ENCODE data around the gene P2RY12.

P2RY12 gene

DNA sequence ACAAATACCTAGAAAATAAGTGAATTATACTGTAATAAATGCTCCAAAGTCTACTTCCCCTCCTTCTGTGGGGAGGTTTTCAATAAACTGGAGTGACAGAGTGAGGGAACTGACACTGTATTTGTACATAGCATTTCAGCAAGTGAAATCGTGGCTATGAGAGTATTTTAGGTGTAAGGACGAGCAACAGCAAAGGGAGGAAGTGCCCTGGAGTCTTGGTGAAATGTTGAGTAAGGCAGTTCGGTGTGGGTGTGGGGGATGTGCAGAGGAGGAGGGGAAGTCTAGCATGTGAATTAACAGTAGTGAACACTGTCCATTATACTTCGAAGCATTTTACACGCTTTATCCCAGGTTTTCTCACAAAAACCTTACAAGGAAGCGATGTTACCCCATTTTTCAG, 37.1 kb downstream of the P2RY12 start:
- Mint-ChIP-seq H3K27ac (no peak overlapping the region), H3K27me3 (peaks cover 3% of the 10 kb centered on the region), H3K4me3 (no peak overlapping the region), H3K36me3 (no peaks in the 10 kb centered on the region), H3K4me1 (peaks cover 18% of the 10 kb centered on the region), H3K9me3 (no peaks in the 10 kb centered on the region)
- no peak for ATAC-seq (ENCODE audit: low read depth)
- no peak for DNase-seq (ENCODE audit: low spot score in 2 of 2)

DNA sequence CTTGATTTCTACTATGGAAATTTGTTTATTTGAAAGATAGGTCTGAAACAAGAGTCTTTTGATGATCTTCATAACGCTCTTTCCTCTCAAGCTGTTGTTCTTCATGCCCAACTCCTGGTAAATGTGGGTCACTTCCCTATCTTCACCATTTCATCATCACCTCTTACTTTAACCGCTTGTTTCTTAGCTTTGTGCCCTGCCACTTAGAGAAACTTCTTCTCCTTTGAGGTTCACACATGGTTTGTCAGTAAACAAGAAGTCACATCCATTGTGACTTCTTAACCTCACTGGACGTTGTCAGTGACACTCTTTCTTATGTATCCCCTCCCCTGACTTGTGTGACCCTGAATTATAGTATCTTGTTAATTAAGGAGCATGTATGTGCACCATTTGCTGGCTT, 38.3 kb downstream of the P2RY12 start:
- Mint-ChIP-seq H3K9me3 (no peaks in the 10 kb centered on the region), H3K36me3 (no peaks in the 10 kb centered on the region), H3K27me3 (peaks cover 3% of the 10 kb centered on the region), H3K4me1 (peaks cover 12% of the 10 kb centered on the region), H3K4me3 (peak overlapping the region; percentile 0), H3K27ac (no peak overlapping the region)
- DNase-seq (ENCODE audit: low spot score in 2 of 2) (no peak), ATAC-seq (ENCODE audit: low read depth) (no peak)

DNA sequence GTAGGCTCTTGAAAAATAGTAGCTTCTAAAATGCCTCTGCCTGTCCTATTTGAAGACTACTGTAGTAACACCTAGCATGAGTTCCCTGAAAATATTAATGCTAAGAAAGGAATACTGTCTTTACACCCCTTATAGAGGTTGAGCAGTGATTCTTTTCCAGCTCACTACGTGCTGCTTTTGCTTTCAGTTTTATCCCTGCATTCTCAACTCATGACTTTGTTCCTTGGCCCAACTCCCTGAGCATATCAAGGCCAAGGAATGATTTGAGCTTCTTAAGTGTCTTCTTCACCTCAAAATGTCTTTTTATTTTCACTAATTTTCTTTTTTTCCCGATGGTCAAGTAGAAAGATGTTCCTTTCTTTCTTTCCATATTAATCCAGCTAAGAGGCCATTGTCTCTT, 38.7 kb downstream of the P2RY12 start:
- no peak for DNase-seq (ENCODE audit: low spot score in 2 of 2)
- Mint-ChIP-seq H3K27ac (no peak overlapping the region), H3K4me3 (peak overlapping the region; percentile 0), H3K9me3 (no peaks in the 10 kb centered on the region), H3K4me1 (peaks cover 10% of the 10 kb centered on the region), H3K27me3 (peaks cover 3% of the 10 kb centered on the region), H3K36me3 (no peaks in the 10 kb centered on the region)
- ATAC-seq (ENCODE audit: low read depth) = no peak

DNA sequence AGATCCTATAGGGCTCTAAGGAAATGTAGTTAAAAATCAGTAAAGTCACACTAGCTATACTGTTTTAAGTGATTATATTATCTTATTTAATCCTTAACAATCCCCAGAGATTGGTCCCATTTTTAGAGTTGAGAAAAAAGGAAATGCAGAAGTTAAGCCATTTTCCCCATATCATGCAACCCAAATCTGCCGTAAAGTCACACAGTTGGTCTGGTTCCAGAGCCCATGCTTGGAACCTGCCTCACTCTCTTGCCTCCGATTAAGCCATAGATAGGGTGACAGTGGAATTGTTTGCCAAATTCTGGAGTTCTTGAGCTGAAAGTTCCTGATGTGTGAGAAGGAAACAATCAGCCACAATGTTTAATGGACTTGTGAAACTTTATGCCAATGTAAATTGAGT, 52.9 kb downstream of the P2RY12 start:
- ATAC-seq (ENCODE audit: low read depth) = no peak
- H3K4me3 Mint-ChIP-seq = no peak overlapping the region
- no peak overlapping the region for H3K27ac Mint-ChIP-seq
- peaks cover 9% of the 10 kb centered on the region for H3K4me1 Mint-ChIP-seq
- no peaks in the 10 kb centered on the region for H3K36me3 Mint-ChIP-seq
- peaks cover 2% of the 10 kb centered on the region for H3K27me3 Mint-ChIP-seq
- DNase-seq (ENCODE audit: low spot score in 2 of 2) = no peak
- H3K9me3 Mint-ChIP-seq = no peaks in the 10 kb centered on the region

DNA sequence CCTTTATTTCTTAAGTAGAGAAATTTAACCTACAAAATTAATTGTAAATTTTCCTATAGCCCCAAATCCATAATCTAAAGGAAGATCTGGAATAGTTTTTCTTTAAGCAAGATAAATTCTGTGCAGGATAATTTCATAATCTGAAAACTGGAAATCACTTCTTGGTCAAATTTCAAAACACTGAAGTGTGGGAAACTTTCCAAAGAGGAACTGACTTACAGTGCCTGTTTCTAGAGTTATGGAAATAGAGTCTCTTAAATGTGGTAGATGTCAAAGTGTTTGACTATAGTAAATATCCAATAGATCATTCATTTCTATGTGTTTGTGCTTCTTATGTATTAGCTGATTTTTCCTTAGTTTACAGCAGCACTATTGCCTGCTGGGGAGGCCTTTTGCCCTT, 53.7 kb downstream of the P2RY12 start:
- Mint-ChIP-seq H3K4me1 (peaks cover 9% of the 10 kb centered on the region), H3K27ac (no peak overlapping the region), H3K27me3 (peaks cover 2% of the 10 kb centered on the region), H3K36me3 (no peaks in the 10 kb centered on the region), H3K9me3 (no peaks in the 10 kb centered on the region), H3K4me3 (no peak overlapping the region)
- DNase-seq (ENCODE audit: low spot score in 2 of 2) (no peak), ATAC-seq (ENCODE audit: low read depth) (no peak)

DNA sequence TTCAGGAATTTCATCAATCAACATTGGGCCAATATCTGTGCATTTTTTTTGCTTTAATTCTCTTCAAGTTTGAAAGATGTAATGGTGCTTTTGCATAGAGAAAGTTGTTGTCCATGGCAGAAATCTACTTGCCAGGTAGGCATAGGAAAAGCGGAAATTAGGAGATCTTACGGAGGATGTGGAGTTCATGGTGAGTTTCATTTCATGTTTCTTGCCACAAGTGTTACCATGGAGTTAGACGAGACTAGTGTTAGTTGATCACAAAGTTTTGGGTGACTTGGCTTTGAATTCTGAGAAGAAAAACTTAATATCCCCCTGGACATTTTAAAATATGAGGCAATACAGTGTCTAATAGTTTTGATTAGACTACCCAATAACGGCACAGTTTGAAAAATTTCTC, 54.2 kb downstream of the P2RY12 start:
- H3K27ac Mint-ChIP-seq = no peak overlapping the region
- ATAC-seq (ENCODE audit: low read depth) = no peak
- no peak overlapping the region for H3K4me3 Mint-ChIP-seq
- peaks cover 9% of the 10 kb centered on the region for H3K4me1 Mint-ChIP-seq
- H3K27me3 Mint-ChIP-seq = peaks cover 2% of the 10 kb centered on the region
- no peaks in the 10 kb centered on the region for H3K36me3 Mint-ChIP-seq
- H3K9me3 Mint-ChIP-seq = no peaks in the 10 kb centered on the region
- no peak for DNase-seq (ENCODE audit: low spot score in 2 of 2)

DNA sequence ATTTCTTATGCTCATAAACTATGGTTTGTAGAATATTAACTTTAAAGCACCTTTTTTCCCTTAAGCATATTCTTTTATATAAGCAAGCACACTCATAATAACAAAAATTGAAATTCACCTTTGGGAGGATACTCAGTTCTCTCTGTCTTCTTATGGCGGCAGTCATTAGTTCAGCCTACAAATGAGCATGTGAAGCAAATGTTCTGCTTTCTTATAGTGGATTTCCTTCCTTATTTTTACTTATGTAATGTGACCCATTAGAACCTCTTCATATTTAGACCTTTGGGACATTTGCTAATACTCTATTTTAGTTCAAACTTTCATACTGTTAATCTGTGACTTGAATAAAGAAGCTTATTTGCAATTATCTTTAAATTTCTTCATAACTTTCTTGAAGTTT, 55.2 kb downstream of the P2RY12 start, which contains the start of gene P2RY13:
Gene P2RY13, minus strand, starts transcription at position 187 of the 400 bp plus-strand sequence. Its CDS starts 21 bp downstream, at position 166.
- Mint-ChIP-seq H3K27me3 (peaks cover 2% of the 10 kb centered on the region), H3K36me3 (no peaks in the 10 kb centered on the region), H3K4me3 (peak within 1 kb of the TSS; percentile 69), H3K4me1 (peaks cover 9% of the 10 kb centered on the region), H3K27ac (peak within 1 kb of the TSS; percentile 62), H3K9me3 (no peaks in the 10 kb centered on the region)
- peak; percentile 58 for ATAC-seq (ENCODE audit: low read depth)
- no peak for DNase-seq (ENCODE audit: low spot score in 2 of 2)

DNA sequence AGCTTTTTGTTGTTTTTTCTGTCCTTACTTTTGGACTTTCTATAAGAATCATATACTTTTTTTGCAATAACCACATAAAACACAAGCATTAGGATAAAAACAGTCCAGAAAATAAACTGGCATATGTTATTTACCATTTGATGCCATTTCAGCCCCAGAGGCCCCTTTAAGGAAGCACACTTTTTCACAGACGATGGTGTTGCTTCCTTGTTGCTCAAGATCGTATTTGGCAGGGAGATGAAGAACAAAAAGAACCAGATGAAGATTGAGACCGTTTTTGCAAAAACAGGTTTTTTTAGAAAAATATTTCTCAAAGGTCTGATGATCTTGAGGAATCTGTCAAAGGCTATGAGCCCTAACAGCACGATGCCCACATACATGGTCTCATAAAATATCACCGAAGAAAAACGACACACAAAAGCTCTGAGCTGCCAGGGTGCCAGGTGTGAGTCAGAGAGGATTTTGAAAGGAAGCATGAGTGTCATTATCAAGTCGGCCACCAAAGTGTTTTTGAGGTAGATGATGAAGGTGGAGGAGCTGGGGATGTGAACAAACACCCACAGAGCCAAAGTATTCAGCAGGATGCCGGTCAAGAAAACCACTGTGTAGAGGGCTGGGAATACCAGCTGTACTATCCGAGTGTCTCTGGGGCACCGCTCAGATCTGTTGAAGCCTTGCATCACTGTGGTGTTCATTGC, 56.1 kb downstream of the P2RY12 start:
- H3K4me1 Mint-ChIP-seq = peaks cover 9% of the 10 kb centered on the region
- H3K27me3 Mint-ChIP-seq = peaks cover 3% of the 10 kb centered on the region
- ATAC-seq (ENCODE audit: low read depth) (peak; percentile 56), DNase-seq (ENCODE audit: low spot score in 2 of 2) (no peak)
- H3K36me3 Mint-ChIP-seq = no peaks in the 10 kb centered on the region
- no peaks in the 10 kb centered on the region for H3K9me3 Mint-ChIP-seq
- peak overlapping the region; percentile 62 for H3K27ac Mint-ChIP-seq
- peak overlapping the region; percentile 69 for H3K4me3 Mint-ChIP-seq

DNA sequence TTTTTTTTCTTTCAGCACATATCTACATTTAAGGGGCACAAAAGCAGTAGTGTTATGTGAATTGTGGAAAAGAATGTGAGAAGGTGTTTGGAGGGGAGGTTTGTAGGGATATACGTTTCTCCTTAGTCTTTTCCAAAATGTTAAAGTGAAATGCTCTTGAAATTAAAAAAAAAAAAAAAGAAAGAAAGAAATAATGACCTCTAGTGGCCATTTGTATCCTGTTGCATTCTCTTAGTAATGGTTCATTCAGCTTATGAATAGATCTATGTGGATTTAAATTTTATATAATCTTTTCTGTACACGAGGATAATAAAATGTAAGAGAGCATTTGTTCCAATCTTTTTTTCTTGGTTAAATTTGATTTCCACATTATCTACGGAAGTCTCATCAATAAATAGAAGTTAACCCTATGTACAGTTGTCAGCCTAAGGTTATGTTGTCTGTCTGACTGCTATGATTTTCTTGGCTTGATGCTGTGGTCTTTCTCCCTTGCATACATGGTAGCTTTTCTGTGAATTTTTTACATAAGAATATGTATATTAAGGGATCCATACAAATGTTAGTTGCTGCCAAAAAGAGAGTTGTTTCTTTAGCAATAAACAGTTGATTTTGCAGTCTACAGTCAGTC, 56.9 kb downstream of the P2RY12 start:
- H3K27ac Mint-ChIP-seq = no peak overlapping the region
- H3K9me3 Mint-ChIP-seq = peaks cover 2% of the 10 kb centered on the region
- no peak for DNase-seq (ENCODE audit: low spot score in 2 of 2)
- no peaks in the 10 kb centered on the region for H3K36me3 Mint-ChIP-seq
- H3K4me3 Mint-ChIP-seq = no peak overlapping the region
- ATAC-seq (ENCODE audit: low read depth) = peak; percentile 41
- peaks cover 4% of the 10 kb centered on the region for H3K27me3 Mint-ChIP-seq
- H3K4me1 Mint-ChIP-seq = peaks cover 9% of the 10 kb centered on the region

DNA sequence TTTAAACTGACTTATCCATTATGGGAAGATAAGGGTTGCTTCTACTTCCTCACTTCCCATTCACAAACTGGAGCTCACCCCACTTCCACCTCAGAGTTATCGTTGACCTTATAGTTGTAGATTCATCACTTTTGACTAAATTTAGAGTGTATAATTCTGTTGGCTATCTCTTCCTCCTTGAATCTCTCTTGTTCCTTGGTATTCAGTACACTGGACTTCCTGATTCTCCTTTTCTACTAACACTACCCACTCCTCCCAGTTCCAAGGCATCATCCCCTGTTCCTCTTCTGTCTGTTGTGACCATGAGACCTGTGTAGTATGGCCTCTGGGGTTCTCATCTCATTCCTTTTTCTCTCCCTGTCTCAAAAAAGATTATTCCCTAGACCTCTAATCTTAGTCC, 62.0 kb downstream of the P2RY12 start:
- Mint-ChIP-seq H3K27me3 (peaks cover 2% of the 10 kb centered on the region), H3K27ac (no peak overlapping the region), H3K4me3 (no peak overlapping the region), H3K9me3 (peaks cover 2% of the 10 kb centered on the region), H3K36me3 (no peaks in the 10 kb centered on the region), H3K4me1 (no peaks in the 10 kb centered on the region)
- DNase-seq (ENCODE audit: low spot score in 2 of 2) = no peak
- ATAC-seq (ENCODE audit: low read depth) = no peak

DNA sequence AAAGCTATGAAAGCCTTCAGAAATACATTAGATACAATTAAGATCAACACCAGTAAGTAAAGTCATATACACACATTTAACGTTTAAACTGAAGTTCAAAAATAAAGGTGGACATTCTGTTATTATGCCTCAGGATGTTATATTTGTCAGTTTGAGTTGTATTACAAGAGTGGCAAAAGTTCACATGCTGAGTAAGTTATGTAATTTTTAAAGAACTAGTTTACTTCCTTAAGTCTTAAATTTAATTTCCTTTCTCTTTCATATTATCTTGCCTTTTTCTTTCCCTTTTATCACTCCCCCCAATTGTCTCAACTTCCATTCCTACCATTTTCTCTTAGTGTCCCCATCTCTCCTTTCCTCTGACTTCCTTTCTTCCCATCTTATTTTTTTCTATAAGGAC, 63.0 kb downstream of the P2RY12 start:
- ATAC-seq (ENCODE audit: low read depth) (no peak), DNase-seq (ENCODE audit: low spot score in 2 of 2) (no peak)
- no peaks in the 10 kb centered on the region for H3K4me1 Mint-ChIP-seq
- no peaks in the 10 kb centered on the region for H3K36me3 Mint-ChIP-seq
- H3K27ac Mint-ChIP-seq = no peak overlapping the region
- H3K27me3 Mint-ChIP-seq = peaks cover 2% of the 10 kb centered on the region
- peaks cover 2% of the 10 kb centered on the region for H3K9me3 Mint-ChIP-seq
- H3K4me3 Mint-ChIP-seq = no peak overlapping the region

DNA sequence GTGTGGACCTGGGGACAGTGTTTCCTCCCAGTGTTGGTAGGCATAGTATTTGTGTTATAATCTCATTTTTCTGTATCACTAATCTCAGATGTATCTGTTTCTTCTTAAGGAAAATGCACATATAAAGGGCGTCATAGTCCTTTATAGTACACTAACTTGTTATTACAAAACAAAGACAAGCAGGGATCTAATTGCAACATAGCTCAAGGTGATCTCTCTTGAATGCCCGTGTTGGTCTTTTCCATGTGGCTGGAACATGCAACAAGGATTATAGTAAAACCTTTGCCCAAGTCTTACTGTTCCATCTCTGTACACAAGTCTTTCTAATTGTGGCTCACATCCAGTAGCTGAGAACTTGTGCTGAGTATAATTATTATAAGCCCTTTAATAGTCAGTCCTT, 64.4 kb downstream of the P2RY12 start:
- H3K9me3 Mint-ChIP-seq = peaks cover 2% of the 10 kb centered on the region
- ATAC-seq (ENCODE audit: low read depth) (no peak), DNase-seq (ENCODE audit: low spot score in 2 of 2) (no peak)
- no peaks in the 10 kb centered on the region for H3K36me3 Mint-ChIP-seq
- H3K4me1 Mint-ChIP-seq = no peaks in the 10 kb centered on the region
- H3K27ac Mint-ChIP-seq = no peak overlapping the region
- H3K27me3 Mint-ChIP-seq = peaks cover 2% of the 10 kb centered on the region
- H3K4me3 Mint-ChIP-seq = no peak overlapping the region

DNA sequence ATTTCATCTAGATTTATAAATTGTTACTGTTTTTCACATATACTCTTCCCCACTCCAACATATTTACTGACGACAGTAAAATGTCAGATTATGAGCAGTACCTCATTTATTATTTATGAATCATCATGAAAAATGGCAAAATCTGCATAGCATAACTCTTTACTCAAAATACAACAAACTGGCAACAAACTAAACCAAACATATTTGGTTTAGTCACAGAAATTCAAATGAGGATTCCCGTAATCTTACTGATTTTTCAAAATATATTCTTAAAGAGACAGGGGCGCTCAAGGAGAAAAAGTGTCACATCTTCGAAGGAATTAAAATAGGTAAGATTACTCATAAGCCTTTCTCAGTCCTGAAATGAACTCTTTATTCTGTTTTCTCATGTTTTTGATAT, 64.9 kb downstream of the P2RY12 start:
- DNase-seq (ENCODE audit: low spot score in 2 of 2) (no peak), ATAC-seq (ENCODE audit: low read depth) (no peak)
- no peak overlapping the region for H3K4me3 Mint-ChIP-seq
- peaks cover 2% of the 10 kb centered on the region for H3K27me3 Mint-ChIP-seq
- H3K27ac Mint-ChIP-seq = no peak overlapping the region
- no peaks in the 10 kb centered on the region for H3K4me1 Mint-ChIP-seq
- H3K36me3 Mint-ChIP-seq = no peaks in the 10 kb centered on the region
- H3K9me3 Mint-ChIP-seq = peaks cover 2% of the 10 kb centered on the region

DNA sequence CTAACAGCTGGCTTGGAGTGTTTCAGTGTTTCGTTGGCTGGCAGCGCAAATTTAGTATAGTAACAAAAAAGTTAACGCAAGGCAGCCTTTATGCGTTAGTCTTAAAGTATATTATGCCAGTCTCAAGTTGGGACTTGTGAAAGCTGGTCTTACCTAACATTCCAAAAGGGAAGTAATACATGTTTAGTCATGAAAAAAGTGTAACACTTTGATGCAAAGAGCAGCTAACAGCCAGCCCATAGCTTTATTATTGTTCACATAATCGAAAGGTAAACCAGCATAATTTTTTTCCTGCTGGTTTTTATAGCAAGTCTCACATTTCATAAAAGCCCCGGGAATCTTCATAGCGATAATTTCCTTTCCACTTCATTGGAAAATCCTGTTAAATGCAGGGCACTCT, 65.6 kb downstream of the P2RY12 start:
- no peak overlapping the region for H3K27ac Mint-ChIP-seq
- H3K4me1 Mint-ChIP-seq = no peaks in the 10 kb centered on the region
- H3K4me3 Mint-ChIP-seq = no peak overlapping the region
- peaks cover 2% of the 10 kb centered on the region for H3K27me3 Mint-ChIP-seq
- H3K9me3 Mint-ChIP-seq = peaks cover 2% of the 10 kb centered on the region
- DNase-seq (ENCODE audit: low spot score in 2 of 2) (no peak), ATAC-seq (ENCODE audit: low read depth) (no peak)
- H3K36me3 Mint-ChIP-seq = no peaks in the 10 kb centered on the region

DNA sequence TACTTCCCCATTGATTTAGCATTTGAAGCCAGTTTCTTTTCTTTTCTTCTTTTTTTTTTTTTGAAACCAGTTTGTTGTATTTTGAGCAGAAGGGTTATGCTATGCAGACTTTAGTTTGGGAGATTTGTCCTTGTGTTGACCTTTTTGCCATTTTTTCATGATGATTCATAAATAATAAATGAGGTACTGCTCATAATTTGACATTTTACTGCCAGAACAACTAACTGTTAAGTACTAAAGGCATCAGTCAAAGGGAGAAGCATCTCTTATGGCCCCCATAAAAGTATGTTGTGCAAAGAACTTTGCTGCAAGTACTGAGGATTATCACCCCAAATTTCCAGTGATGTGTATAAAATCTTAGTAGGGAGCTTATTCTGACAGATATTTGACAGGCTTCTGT, 66.2 kb downstream of the P2RY12 start:
- no peak overlapping the region for H3K4me3 Mint-ChIP-seq
- H3K36me3 Mint-ChIP-seq = no peaks in the 10 kb centered on the region
- no peak overlapping the region for H3K27ac Mint-ChIP-seq
- H3K9me3 Mint-ChIP-seq = peaks cover 2% of the 10 kb centered on the region
- no peaks in the 10 kb centered on the region for H3K27me3 Mint-ChIP-seq
- no peaks in the 10 kb centered on the region for H3K4me1 Mint-ChIP-seq
- no peak for ATAC-seq (ENCODE audit: low read depth)
- DNase-seq (ENCODE audit: low spot score in 2 of 2) = no peak

All from memory B cell (primary cell).